Measurements from ENCODE around the gene PPP1R3G. TPM values are rescaled to one million over a fixed set of nuclear protein-coding genes. Genes with fewer than 3 reads are reported as not detected.

PPP1R3G gene
- polyA plus RNA-seq, 2 of the 4 experiments (the other 2 are of a cell fraction): 0.21 to 0.72 TPM

GRCh38 chr6:5115168-5115567 is 30.0 kb downstream of the PPP1R3G start:
- no peaks in the 10 kb centered on the region for H3K9me3 ChIP-seq
- 60% methylated on average over 10 of the region's 10 CpGs for WGBS (ENCODE audit: missing lambda C conversion rate)
- DNase-seq (ENCODE audit: low read depth in 1 of 2, low spot score in 1 of 2) (peak; percentile 33 to 59), ATAC-seq (peak; percentile 76 to 82; a peak in 5 of 6 replicates), FAIRE-seq (no peak)
- peak; percentile 39 for TF ChIP-seq CTCF (IDR thresholded peaks at IDR 0.05)
- TF ChIP-seq SMC3 (IDR thresholded peaks at IDR 0.05): peak; percentile 46; the same call in 2 of the 3 replicates
- TF ChIP-seq ZNF302 (CRISPR knock-in tag; IDR thresholded peaks at IDR 0.05): no peak
- no peak for TF ChIP-seq MAX (IDR thresholded peaks at IDR 0.05)
- no peak for TF ChIP-seq HOXB13 (CRISPR knock-in tag; IDR thresholded peaks at IDR 0.05; ENCODE audit: low read depth)
- peak; percentile 26 to 30; a peak in 2 of 5 replicates for TF ChIP-seq RAD21 (conservative IDR thresholded peaks at IDR 0.05 in 1 of 2, IDR thresholded peaks at IDR 0.05 in 1 of 2)
- no peak for TF ChIP-seq CBX2 (IDR thresholded peaks at IDR 0.05; ENCODE audit: borderline replicate concordance, low read depth)
- no peak overlapping the region; a peak in 2 of 6 replicates for H3K27ac ChIP-seq
- ChIA-PET CTCF (interaction anchor here (0.8 to 1.5 kb wide), 4 partner anchors 33 to 108 kb away, joined by 3 to 7 read pairs (median 4); no protein-coding TSS in a partner anchor), POLR2A (interaction anchor here (0.5 kb wide), 1 partner anchor 30 kb away, joined by 9 read pairs; no protein-coding TSS in a partner anchor)
- H3K4me3 ChIP-seq: no peak overlapping the region
- peaks cover 30% of the 10 kb centered on the region; the same call in 2 of the 3 replicates for H3K4me1 ChIP-seq
- peak overlapping the region; percentile 26; the same call in 1 of the 3 replicates for H3K4me2 ChIP-seq

GRCh38 chr6:5116243-5116991 is 31.3 kb downstream of the PPP1R3G start:
- no peak for FAIRE-seq
- DNase-seq (ENCODE audit: low read depth in 1 of 2, low spot score in 1 of 2): no peak
- ChIA-PET CTCF (interaction anchor here (1.3 kb wide), 1 partner anchor 27 kb away, joined by 4 read pairs; no protein-coding TSS in a partner anchor), POLR2A (no interaction called here)
- no peak overlapping the region; a peak in 1 of 6 replicates for H3K27ac ChIP-seq
- TF ChIP-seq HDAC2 (IDR thresholded peaks at IDR 0.05): no peak
- no peak for TF ChIP-seq HEYL (CRISPR knock-in tag; IDR thresholded peaks at IDR 0.05)
- no peak for TF ChIP-seq MAX (IDR thresholded peaks at IDR 0.05)
- TF ChIP-seq PBX3 (IDR thresholded peaks at IDR 0.05): no peak
- H3K4me1 ChIP-seq: peaks cover 30% of the 10 kb centered on the region; the same call in 2 of the 3 replicates
- no peak overlapping the region for H3K4me3 ChIP-seq
- WGBS (ENCODE audit: missing lambda C conversion rate): 85% methylated on average over 9 of the region's 9 CpGs
- H3K9me3 ChIP-seq: no peaks in the 10 kb centered on the region
- no peak overlapping the region for H3K4me2 ChIP-seq
- ATAC-seq: no peak

GRCh38 chr6:5119090-5119951 is 34.2 kb downstream of the PPP1R3G start:
- Histone ChIP-seq H3K27ac (no peak overlapping the region), H3K9me3 (no peaks in the 10 kb centered on the region), H3K4me2 (peak overlapping the region; percentile 53; the same call in 2 of the 3 replicates), H3K4me1 (peaks cover 24% of the 10 kb centered on the region; the same call in 2 of the 3 replicates), H3K4me3 (no peak overlapping the region)
- no peak for FAIRE-seq
- CTCF ChIA-PET: no interaction called here
- POLR2A ChIA-PET: no interaction called here
- ATAC-seq: 0 out of 6 replicates have a peak, but pooled peaks have one; percentile 22 to 30
- DNase-seq (ENCODE audit: low read depth in 1 of 2, low spot score in 1 of 2): no peak
- WGBS (ENCODE audit: missing lambda C conversion rate): 74% methylated on average over 16 of the region's 17 CpGs
- no peak for TF ChIP-seq REST (IDR thresholded peaks at IDR 0.05)
- no peak for TF ChIP-seq POLR2A (IDR thresholded peaks at IDR 0.05; ENCODE audit: low read length)
- no peak for TF ChIP-seq EP300 (IDR thresholded peaks at IDR 0.05)
- TF ChIP-seq MYC (IDR thresholded peaks at IDR 0.05; ENCODE audit: borderline replicate concordance, low read length): no peak
- no peak for TF ChIP-seq NR3C1 (IDR thresholded peaks at IDR 0.05)
- TF ChIP-seq GATA3 (IDR thresholded peaks at IDR 0.05; ENCODE audit: borderline replicate concordance): no peak
- no peak for TF ChIP-seq HOXB5 (CRISPR knock-in tag; IDR thresholded peaks at IDR 0.05)
- TF ChIP-seq SREBF2 (IDR thresholded peaks at IDR 0.05): no peak
- no peak for TF ChIP-seq RCOR1 (IDR thresholded peaks at IDR 0.05; ENCODE audit: low read depth, low read length)
- TF ChIP-seq MAZ (IDR thresholded peaks at IDR 0.05; ENCODE audit: borderline replicate concordance, low read depth, low read length): no peak
- no peak for TF ChIP-seq CHD2 (IDR thresholded peaks at IDR 0.05; ENCODE audit: low read length, partially characterized antibody)
- TF ChIP-seq JUN (IDR thresholded peaks at IDR 0.05): no peak
